GM12891 (cell line): ENCODE results near the gene ALG1.
"Not testable (repeated sequence)": the region's sequence is repeated elsewhere in the genome, so short reads cannot be mapped to it uniquely, and the experiment has no call there.

Experiments
- PAX5 ChIP-seq: IDR thresholded peaks from 2 replicates; pipeline ENCODE4 v1.6.1; 2011; ENCODE audit warnings: low read length, moderate library complexity, mild to moderate bottlenecking; ENCODE audit not compliant: insufficient read depth, severe bottlenecking
- POLR2A ChIP-seq: IDR thresholded peaks from 2 replicates; pipeline ENCODE4 v1.6.1; 2011; ENCODE audit warnings: low read depth, low read length, control low read depth
- POLR2AphosphoS5 ChIP-seq: IDR thresholded peaks from 2 replicates; pipeline ENCODE4 v1.6.1; 2011; ENCODE audit warnings: low read depth, low read length, control low read depth
- SPI1 ChIP-seq: IDR thresholded peaks from 2 replicates; pipeline ENCODE4 v1.6.1; 2011; ENCODE audit warnings: low read depth, low read length, control low read depth
- TAF1 ChIP-seq: IDR thresholded peaks from 2 replicates; pipeline ENCODE4 v1.6.1; 2011; ENCODE audit warnings: low read depth, low read length, control low read depth

DNA sequence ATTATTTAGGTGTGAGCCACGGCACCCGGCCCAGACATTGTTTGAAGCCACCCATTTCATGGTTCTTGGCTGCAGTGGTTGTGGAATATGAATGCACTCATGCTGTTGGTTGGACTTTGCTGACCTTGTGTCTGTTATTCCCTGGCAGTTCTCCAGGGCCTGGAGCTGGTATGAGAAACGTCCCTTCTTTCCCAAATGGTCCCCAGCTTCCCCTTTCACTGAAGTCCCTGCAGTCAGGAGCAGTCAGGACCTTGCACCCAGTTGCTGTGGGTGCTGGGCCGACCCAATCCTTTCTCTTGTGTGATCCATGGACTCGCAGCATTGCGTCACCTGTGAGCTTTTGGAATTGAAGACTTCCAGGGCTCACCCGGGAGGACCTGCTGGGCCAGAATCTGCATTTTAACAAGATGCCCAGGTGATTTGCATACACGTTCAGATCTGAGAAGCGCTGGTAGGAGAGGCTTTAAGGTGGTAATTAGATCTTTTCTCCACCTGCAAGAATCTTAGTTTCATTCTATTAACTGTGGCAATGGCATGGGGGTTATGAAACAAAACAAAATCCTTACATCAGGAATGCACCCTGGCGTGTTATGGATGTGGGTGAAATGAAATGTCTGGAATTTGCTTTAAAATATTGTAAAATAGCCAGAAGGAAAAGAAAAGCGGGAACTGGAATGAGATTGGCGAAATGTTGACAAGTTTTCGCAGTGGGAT lies 63.3 kb downstream of the ALG1 start:
- not testable (repeated sequence) for TF ChIP-seq POLR2A, POLR2AphosphoS5, TAF1, SPI1, PAX5
